ENCODE results near the gene SLCO4C1. TPM values are rescaled to one million over a fixed set of nuclear protein-coding genes. Genes with fewer than 3 reads are reported as not detected.

SLCO4C1 gene
- total and polyA plus RNA-seq, 2 of the 13 experiments (the other 11 are each of a cell fraction or from before 2014, with no cell fraction given), result 1.3 to 7.8 TPM

GRCh38 chr5:102296178-102296817, at the start of gene SLCO4C1 (continued):
- TF ChIP-seq ZBTB46 (CRISPR knock-in tag; IDR thresholded peaks at IDR 0.05; ENCODE audit: borderline replicate concordance) (no peak), MTF2 (CRISPR knock-in tag; IDR thresholded peaks at IDR 0.05; ENCODE audit: borderline replicate concordance) (peak; percentile 91), ZNF362 (CRISPR knock-in tag; IDR thresholded peaks at IDR 0.05; ENCODE audit: borderline replicate concordance) (peak; percentile 60; the same call in 1 of the 2 replicates), ZMYM2 (CRISPR knock-in tag; IDR thresholded peaks at IDR 0.05) (0 out of 2 replicates have a peak, but pooled peaks have one; percentile 19), PLRG1 (conservative IDR thresholded peaks at IDR 0.05) (no peak), ZGPAT (CRISPR knock-in tag; IDR thresholded peaks at IDR 0.05) (peak; percentile 87), REST (IDR thresholded peaks at IDR 0.05; ENCODE audit: borderline replicate concordance in 1 of 2, low read depth in 1 of 2, low read length in 2 of 2) (peak in 1 of 2 experiments; percentile 29; a peak in 1 of 4 replicates), BRF2 (CRISPR knock-in tag; IDR thresholded peaks at IDR 0.05) (peak; percentile 44; the same call in 1 of the 2 replicates), FUBP1 (CRISPR knock-in tag; IDR thresholded peaks at IDR 0.05; ENCODE audit: borderline replicate concordance) (0 out of 2 replicates have a peak, but pooled peaks have one; percentile 56), THAP9 (CRISPR knock-in tag; IDR thresholded peaks at IDR 0.05; ENCODE audit: borderline replicate concordance) (no peak), NFATC3 (CRISPR knock-in tag; IDR thresholded peaks at IDR 0.05) (no peak), ZNF432 (CRISPR knock-in tag; IDR thresholded peaks at IDR 0.05; ENCODE audit: borderline replicate concordance) (no peak)
